GM19463 (cell line): ENCODE measurements around the gene SDK1.
"Not testable (repeated sequence)": the region's sequence is repeated elsewhere in the genome, so short reads cannot be mapped to it uniquely, and the experiment has no call there.

Experiments
- ATAC-seq: cut with Tn5 transposase; IDR thresholded peaks from one replicate; pipeline ENCODE4 v1.9.1; 2021; ENCODE audit warnings: mild to moderate bottlenecking, moderate library complexity; ENCODE audit not compliant: unreplicated experiment

Gene SDK1

DNA sequence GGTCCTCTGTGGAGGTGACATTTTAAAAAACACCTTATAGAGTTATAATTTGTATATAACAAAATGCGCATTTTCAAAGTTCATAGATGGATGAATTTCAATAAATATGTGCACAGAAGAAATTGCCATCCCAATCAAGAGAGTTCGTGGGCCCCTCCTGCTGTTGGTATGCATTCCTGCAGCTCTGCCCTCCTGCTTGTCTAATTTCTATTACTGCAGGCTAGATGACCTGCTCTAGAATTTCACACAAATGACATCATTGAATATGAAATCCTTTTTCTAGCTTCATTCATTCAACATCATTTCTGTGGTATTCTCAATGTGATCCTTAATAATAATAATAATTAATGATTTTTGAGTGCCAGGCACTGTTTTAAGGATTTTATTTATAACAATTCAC, 348.2 kb downstream of the SDK1 start:
- no peak for ATAC-seq

DNA sequence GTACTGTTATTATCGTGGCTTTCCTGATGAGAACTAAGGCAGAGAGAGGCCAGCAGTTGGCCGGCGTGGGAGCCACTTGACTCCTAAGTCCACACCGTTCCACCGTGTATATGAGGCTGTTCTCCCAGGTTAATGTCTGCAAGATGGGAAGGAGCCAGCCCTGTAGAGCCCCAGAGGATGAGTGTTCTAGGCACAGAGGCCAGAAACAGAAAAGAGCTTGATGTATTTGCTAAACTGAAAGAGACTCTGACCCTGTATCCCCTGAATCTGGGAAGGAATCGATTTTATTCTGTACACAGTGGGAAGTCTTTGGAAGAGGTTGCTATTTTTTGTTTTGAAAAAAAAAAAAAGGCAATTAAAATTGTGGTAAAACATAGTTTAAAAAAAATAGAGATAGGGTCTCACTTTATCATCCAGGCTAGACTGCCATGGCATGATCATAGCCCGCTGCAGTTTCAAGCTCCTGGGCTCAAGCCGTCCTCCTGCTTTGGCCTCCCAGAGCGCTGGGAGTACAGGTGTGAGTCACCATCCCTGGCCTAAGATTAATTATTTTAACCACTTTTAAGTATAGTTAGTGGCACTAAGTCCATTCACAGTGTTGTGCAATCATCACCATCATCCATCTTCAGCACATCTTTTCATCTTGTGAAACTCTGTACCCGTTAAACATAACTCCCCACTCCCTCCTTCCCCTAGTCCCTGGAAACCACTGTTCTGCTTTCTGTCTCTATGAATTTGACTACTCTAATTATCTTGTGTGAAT, 348.8 kb downstream of the SDK1 start:
- no peak for ATAC-seq

DNA sequence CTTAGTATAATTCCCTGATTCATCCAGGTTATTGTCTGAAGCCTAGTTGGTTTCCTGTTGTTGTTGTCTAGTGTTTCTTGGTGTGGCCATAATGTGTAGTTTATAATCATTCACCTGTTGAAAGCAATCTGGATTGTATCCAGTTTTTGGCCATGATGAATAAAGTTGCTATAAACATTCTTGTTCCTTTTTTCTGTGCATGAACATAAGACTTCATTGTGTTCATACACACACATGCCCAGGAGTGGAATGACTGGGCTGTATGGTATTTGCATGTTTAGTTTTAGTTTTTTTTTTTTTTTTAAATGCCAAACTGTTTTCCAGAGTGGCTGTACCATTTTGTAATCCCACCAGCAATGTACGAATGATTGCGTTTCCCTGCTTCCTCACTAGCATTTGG, 349.8 kb downstream of the SDK1 start:
- no peak for ATAC-seq

- ATAC-seq, result no peak
These were observed 354.6 kb downstream of the SDK1 start for GRCh38 chr7:3655635-3656034.

DNA sequence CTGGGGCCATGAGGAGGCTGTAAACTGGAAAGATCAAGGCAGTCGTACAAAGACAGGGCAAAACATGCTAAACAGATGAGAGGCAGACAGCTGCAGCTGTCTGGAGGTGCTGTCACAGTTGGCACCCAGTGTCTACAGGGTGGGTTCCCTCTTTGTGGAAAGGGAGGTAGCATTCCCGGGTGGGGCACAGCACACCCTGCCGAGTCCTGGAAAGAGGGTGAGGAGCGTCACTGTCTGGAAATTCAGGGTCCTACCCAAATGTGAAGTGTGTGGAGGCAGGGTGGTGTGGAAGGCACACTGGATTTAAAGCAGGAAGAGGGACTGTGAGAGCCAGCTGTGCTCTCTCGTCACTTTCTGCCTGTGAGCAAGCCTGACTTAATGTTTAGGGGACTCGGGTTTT, 356.2 kb downstream of the SDK1 start:
- no peak for ATAC-seq

GRCh38 chr7:3668743-3669142, 367.7 kb downstream of the SDK1 start:
- ATAC-seq, result no peak

- no peak for ATAC-seq
These were observed 369.8 kb downstream of the SDK1 start for GRCh38 chr7:3670898-3671297.

DNA sequence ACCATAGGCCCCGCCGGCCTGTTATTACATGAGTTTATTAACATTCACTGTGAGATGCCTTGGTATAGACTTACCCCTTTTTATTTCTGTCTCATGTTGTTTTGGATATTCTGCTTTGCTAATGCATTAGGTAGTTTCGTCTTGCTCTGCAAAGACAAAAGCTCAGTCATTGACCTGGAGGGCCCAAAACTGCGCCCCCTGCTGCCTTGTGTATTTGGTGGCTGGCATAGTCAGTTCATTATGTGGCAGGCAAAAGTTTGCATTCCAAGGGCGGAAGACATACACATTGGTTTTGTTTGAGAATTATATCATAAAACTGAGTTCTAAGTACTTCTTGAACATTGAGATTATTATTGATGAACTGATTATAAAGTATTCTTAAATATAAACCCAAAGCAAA, 372.5 kb downstream of the SDK1 start:
- ATAC-seq, result no peak

DNA sequence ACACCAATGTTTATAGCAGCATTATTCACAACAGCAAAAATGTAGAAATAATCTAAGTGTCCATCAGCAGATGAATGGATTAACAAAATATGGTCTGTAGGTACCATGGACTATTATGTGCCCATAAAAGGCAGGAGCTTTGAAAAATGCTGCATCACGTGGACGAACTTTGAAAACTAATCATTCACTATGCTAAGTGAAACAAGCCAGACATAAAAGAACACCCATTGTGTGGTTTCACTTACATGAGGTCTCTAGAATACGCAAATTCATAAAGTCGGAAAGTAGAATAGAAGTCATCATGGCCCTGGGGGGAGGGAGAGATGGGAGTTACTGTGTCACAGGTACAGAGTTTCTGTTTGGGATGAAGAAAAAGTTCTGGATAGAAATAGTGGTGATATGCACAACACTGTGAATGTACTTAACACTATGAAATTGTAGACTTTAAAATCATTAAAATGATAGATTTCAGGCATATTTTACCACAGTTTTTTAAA, 377.3 kb downstream of the SDK1 start:
- ATAC-seq, result no peak

DNA sequence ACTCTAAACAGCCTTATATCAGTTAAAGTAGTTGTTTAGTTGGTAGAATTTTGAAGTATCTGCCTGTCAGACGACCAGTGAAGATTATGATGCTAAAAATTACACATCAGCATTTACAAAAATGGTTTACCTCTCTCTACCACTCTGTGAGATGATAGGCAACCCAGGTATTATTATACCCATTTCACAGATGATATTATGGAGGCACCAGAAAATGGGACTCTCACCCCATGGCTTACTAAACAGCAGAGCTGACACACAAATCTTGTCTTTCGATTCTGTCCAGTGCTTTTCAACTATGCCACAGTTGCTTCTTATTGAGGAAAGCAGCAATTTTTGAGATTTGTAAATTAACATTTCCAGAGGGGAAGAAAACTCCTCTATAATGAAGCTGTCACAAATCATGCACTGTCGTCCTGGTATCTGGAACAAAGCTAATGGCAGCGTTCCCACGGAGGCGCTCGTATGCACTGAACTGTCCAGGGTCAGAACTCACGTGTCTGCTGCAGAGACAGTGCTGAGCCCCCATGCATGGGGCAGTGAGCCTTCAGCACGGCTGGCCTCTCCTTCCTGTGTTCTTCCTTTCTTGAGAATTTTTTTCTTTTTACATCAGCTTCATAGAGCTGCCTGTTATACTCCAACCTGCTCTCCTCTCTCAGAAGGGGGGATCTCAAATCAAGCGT, 381.1 kb downstream of the SDK1 start:
- ATAC-seq, result no peak

DNA sequence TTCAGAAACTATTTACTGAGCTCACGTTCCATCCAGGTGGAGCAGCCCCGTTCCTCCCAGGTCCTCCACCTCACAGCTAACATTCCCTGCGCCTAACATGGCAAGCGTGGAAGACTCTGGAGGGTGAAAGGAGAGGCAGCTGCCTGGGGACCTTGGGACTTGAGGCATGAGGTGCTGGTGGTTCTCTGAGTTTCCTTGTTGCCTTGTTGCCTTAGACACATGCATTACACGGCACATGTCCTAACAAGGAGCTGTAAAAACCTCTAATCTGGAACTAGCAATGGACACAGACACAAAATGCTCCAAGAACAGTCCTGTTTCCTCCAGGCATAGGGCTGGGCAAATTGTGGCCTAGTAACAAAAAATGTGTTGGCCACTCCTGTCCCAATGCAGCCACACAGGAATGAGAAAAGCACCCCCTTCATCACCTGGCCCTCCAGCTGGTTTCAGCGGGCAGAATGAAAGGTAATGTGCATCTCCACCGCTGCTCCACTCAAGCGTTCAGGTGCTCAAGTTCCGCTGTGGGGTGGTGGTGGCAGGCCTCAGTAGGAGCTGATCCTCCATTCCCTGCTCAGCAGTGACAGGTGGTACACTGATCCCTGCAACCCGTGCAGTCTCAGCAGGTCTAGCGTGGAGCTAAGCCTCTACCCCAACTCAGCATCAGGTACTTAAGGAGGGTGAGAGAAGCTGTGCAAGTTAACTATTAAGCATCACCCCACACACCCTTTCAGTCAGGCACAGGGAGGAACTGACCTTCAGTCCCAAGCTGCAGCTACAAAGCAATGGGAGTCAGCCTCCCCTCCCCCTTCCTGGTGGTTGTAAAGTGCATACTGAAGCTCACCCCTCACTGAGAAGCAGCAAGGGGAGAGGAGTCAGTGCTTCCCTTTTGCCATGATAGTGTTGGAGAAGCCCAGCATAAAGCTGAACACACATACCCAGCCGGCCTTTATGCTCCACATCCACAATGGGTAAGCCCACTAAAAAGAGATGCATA, 382.8 kb downstream of the SDK1 start:
- no peak for ATAC-seq

- no peak for ATAC-seq
These were observed 387.0 kb downstream of the SDK1 start for GRCh38 chr7:3688071-3688470.

GRCh38 chr7:3688842-3689241, 387.8 kb downstream of the SDK1 start:
- no peak for ATAC-seq

GRCh38 chr7:3691478-3692158, 390.6 kb downstream of the SDK1 start:
- ATAC-seq, result no peak

DNA sequence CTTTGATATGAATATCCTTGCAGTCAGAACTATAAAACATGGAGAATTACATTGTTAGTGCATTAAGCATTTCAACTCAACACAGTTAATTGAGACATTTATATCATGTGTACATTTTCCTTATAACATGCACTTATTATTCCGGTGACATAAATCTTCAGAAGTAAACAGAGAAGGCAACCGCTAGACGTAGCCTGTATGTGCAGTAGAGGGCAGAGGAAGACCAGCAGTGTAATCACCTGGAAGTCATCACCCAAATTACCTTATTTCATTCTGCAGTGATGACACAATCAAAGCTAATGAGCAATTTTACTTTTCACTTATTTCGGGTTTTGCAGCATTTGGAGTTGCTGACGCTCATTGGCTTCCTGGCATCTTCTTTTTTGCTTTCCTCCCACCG, 394.6 kb downstream of the SDK1 start:
- ATAC-seq, result no peak

DNA sequence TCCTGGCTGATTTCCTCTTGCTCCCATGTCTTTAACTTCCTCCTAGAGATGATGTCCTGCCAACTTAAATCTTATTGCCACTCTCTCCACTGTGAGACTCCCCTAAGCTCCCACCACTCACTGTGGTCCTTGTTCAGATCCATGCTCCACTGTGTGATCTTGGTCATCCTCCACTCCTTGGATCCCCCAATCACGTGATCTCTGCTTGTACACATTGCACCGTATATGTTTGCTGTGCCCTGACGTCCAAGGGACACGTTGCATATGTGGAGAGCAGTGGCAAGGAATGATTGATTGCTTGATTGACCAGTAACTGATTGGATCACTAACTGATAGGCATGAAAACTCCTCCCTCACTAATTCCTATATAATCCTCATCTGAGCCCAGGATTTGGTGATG, 395.1 kb downstream of the SDK1 start:
- ATAC-seq, result no peak

DNA sequence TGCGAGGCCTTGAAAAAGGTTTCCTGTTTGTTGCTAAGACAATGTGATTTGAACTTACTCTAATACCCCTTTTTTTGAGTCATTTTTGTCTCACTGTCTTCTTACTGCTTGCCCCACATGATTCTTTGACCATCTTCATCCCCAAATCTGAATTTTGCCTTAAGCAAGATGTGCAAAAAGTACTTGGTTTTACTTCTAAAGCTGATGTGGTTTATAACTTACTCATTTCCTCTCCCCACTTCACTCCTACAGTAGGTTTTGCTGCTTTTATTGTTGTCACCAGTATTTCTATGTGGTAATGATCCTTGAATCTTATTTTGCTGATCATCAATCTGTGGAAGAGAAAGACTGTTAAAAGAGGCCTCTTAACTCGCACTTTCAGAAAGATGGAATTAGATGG, 396.4 kb downstream of the SDK1 start:
- no peak for ATAC-seq

- ATAC-seq, result no peak
These were observed 404.2 kb downstream of the SDK1 start for GRCh38 chr7:3705258-3705657.

DNA sequence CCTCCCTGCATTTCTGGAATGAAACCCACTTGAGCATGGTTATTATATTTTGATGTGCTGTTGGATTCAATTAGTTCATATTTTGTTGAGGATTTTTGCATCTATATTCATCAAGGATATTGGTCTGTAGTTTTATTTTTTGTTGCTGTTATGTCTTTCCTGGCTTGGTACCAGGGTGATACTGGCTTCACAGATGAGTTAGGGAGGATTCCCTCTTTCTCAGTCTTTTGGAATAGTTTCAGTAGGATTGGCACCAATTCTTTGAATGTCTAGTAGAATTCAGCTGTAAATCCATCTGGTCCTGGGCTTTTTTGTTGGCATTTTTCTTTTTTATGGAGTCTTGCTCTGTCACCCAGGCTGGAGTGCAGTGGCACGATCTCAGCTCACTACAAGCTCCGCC, 405.0 kb downstream of the SDK1 start:
- ATAC-seq, result not testable (repeated sequence)

DNA sequence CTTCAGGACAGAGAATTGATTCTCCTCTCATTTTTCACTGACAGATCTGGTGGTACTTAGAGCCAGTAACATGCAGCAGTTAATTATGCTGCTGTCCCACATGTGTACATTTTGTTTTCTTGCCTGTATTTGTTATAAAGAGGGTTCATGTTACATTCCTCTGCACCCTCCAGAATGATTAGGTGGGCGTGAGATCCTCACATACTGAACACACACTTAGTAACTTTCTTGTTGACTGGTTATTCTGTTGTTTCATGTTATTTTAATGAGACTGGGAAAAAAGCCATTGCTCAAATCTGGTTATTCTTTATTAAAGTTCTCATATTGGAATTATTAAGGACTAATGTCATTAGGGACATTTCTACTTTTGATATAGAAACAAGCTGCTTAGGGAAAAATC, 409.1 kb downstream of the SDK1 start:
- ATAC-seq, result no peak

GRCh38 chr7:3710531-3710930, 409.5 kb downstream of the SDK1 start:
- ATAC-seq, result no peak
